Retinal pigment epithelial cell (primary cell): ENCODE measurements around the gene BCL7A.
A peak's percentile ranks its signal among the peaks of the same experiment; 100 is the strongest.

Source experiments
- DNase-seq: peaks from one replicate; pipeline ENCODE4 v3.0.0-alpha.2; 2010; ENCODE audit warnings: low read depth
- H3K4me3 ChIP-seq: 2 replicates; pipeline ENCODE4 v1.5.1; 2011; ENCODE audit warnings: mild to moderate bottlenecking, low read length, control low read depth, moderate library complexity
- CTCF ChIP-seq: conservative IDR thresholded peaks from 2 replicates; pipeline ENCODE4 v1.5.1; 2011; ENCODE audit warnings: low read depth, low read length, control low read depth, inconsistent platforms

Gene BCL7A

DNA sequence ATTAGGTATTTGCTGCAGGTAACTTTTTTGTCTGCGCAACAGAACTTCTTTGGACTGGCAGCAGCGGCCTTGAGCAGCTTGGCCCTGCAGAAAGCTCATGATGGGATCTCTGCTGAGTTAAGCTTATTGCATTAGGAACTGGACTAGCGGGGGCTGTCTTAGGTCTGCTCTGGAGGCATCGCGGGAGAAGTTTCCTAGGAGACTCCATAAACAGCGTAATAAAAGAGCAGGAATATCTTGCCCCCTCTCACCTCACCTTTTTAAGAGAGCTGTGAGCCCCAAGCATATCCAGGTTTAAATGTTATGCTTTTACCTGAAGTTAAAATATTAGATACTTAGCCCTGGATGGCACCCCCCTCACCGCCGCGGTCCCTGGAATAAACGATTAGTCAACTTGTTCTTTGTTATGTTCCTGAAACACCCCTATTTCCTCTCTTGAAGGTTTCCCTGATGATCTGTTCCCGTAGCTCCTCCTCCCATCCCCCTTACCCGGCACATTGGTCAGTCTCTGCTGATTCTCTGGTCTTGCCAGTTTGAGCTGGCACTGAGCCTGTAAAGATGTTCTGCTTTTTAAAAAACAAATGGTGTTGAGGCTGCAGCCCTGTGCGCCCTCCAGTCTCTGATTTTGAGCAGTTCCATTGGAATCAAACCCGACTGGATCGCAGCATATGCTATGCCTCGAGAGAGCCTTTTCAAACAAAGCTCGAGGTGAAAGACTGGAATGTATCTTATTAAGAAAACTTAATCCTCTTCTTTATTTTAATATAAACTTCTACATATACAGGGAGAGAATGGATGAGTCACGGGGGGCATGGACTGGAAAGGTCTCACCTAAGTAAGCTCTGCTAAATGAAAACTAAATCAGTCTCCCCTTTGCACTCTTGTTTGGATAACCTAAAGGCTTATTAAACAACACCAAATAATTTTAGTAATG is 58.7 kb downstream of the BCL7A start:
- H3K4me3 ChIP-seq, result peak overlapping the region; percentile 70
- TF ChIP-seq CTCF, result no peak
- peak; percentile 49 for DNase-seq

DNA sequence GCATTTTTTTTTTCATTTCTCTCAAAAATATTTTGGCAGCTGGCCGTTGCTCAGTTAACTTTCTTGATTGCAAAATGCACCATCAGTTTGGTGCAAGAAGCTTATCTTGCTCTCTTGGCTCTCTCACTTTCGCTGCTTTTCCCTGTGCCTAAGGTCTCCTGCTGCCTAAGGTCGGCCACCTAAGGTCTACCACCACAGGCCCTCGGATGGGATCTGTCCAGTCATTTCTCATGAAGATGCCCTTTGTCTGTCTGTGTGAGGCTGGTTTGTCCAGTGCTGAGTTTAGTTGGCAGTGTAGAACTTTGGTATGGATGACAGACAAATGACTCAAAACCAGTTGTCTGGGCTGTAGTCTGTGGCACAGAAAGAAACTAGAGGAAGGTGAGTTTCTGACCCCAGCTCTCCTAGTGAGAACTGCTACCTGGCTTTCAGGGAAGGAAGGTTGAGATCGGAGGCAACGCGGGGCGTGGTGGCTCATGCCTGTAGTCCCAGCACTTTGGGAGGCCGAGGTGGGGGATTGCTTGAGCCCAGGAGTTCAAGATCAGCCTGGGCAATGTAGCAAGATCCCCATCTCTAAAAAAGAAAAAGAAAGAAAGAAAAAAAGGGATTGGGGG is 59.5 kb downstream of the BCL7A start:
- peak overlapping the region; percentile 70 for H3K4me3 ChIP-seq
- TF ChIP-seq CTCF, result no peak
- no peak for DNase-seq

GRCh38 chr12:122081697-122082221 is 60.1 kb downstream of the BCL7A start:
- no peak for TF ChIP-seq CTCF
- no peak overlapping the region for H3K4me3 ChIP-seq
- DNase-seq, result no peak

DNA sequence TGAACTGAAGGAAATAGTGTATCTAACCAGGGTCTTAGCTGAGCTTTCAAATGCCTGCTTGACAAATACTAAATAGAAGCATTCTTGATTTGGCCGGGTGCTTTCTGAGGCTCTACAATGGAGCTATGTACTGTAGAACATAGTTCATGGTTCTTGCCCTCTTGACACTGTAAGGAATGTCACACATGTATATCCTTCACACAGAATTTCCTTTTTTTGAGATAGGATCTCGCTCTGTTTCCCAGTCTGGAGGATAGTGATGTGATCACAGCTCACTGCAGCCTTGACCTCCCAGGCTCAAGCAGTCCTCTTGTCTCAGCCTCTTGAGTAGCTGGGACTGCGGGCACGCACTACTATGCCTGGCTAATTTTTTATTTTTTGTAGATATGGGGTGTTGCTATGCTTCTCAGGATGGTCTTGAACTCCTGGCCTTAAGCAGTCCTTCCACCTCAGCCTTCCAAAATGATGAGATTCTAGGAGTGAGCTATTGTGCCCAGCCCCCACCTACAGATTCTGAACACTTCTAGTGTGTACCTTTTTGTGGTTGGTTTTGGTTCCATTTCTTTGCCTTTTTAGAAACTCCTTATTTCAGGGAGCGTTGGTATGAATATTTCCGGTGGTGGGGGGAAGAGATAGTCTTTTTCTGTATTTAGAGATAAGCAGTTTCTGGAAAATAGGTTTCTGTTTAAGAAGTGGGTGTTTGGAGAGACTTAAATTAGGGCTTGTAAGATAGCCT is 61.1 kb downstream of the BCL7A start:
- no peak for TF ChIP-seq CTCF
- H3K4me3 ChIP-seq, result no peak overlapping the region
- DNase-seq, result no peak

DNA sequence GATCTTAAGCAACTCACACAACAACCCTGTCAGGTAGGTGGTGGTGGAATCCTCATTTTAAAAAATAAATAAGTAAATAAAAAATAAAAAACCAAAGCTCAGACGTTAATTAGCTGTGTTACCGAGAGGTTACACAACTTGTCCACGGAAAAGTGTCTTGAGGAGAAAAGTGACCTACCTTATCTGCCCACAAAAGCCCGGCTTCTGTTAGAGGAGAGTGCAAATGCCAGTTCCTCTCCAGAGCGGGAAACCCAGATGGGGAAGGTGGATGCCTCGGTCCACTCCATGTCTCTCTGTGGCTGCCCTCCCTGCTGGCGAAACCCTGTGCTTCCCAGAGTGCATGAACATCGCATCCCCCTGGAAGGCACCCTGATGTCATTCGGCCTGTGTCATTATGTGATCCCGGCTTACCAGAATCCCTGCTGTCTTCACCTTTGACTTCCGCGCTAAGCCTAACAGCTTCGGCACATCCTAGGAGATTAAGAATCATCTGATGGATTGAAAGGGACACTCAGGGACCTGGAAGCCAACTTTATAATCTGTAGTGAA is 63.2 kb downstream of the BCL7A start:
- TF ChIP-seq CTCF, result no peak
- no peak for DNase-seq
- no peak overlapping the region for H3K4me3 ChIP-seq

DNA sequence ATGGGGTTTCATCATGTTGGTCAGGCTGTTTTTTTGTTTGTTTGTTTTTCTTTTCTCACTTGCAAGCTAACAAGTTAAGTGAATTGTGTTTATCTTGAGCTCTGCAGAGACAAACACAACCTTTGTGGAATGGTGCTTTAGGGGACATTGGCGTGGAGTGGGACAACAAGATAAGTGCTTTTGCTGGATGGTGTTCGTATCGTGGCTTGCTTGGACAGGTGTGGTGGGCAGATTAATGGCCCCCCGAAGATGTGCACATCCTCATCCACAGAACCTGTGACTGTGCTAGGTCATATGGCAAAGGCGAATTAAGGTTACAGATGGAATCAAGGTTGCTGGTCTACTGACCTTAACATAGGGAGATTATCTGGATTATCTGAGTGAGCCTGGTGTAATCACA is 63.9 kb downstream of the BCL7A start:
- no peak for DNase-seq
- TF ChIP-seq CTCF, result no peak
- no peak overlapping the region for H3K4me3 ChIP-seq
